Measurements from ENCODE around the gene SNAP23.

The SNAP23 gene

GRCh38 chr15:42504631-42505030 is 9.2 kb downstream of the SNAP23 start:
- DNase-seq (ENCODE audit: extremely low read depth, low read depth): no peak
- no peak for TF ChIP-seq CTCF (IDR thresholded peaks at IDR 0.05; ENCODE audit: low read depth, low read length, missing control alignments)
- H3K4me3 ChIP-seq (replicated peaks; ENCODE audit: low read depth, low read length): no peak overlapping the region

DNA sequence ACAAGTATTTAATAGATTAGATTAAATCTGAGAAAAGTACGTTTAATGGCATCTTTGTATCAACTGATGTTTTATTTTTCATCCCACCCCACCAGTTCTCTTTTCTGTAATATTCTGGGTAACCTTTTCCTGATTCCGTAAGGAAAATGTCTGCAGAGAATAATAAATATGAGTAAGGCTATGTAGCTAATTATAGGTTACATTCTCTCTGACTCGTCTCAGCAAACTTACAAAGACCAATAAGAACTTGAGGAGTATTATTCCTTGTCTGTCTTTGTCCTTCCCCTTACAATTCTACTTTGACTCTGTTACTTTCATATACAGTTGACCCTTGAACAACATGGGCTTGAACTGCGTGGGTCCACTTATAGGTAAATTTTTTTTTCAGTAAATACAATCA is 12.1 kb downstream of the SNAP23 start:
- no peak overlapping the region for H3K4me3 ChIP-seq (replicated peaks; ENCODE audit: low read depth, low read length)
- DNase-seq (ENCODE audit: extremely low read depth, low read depth): no peak
- no peak for TF ChIP-seq CTCF (IDR thresholded peaks at IDR 0.05; ENCODE audit: low read depth, low read length, missing control alignments)

GRCh38 chr15:42508263-42508690 is 12.8 kb downstream of the SNAP23 start:
- no peak for TF ChIP-seq CTCF (IDR thresholded peaks at IDR 0.05; ENCODE audit: low read depth, low read length, missing control alignments)
- H3K4me3 ChIP-seq (replicated peaks; ENCODE audit: low read depth, low read length): no peak overlapping the region
- DNase-seq (ENCODE audit: extremely low read depth, low read depth): no peak

DNA sequence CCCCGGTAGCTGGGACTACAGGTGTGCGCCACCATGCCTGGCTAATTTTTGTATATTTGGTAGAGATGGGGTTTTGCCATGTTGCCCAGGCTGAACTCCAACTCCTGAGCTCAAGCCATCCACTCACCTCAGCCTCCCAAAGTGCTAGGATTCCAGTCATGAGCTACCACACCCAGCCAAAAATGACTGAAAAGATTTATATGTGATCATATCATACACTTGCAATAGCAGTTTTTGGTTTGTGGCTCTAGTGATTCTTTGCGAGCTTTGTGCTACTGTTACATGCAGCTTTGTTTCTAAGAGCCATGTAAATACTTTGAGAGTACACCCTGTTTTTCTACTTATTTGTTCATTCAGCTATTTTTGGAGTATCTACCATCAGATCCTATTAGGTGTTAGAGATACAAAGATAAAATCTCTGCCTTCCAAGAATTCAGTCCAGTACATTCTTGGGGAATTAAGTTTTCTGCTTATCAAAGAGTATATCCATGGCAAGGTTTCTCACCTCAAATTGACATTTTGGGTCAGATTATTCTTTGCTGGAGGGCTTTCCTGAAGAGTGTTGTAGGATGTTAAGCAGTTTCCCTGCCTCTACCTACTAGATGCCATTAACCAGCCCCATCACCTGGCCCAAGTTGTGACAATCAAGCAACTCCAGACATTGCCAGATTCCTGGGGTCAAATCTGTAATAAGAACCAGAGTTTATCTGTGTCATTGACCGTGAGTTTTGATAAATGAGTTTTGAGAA is 15.0 kb downstream of the SNAP23 start:
- no peak overlapping the region for H3K4me3 ChIP-seq (replicated peaks; ENCODE audit: low read depth, low read length)
- no peak for DNase-seq (ENCODE audit: extremely low read depth, low read depth)
- no peak for TF ChIP-seq CTCF (IDR thresholded peaks at IDR 0.05; ENCODE audit: low read depth, low read length, missing control alignments)

DNA sequence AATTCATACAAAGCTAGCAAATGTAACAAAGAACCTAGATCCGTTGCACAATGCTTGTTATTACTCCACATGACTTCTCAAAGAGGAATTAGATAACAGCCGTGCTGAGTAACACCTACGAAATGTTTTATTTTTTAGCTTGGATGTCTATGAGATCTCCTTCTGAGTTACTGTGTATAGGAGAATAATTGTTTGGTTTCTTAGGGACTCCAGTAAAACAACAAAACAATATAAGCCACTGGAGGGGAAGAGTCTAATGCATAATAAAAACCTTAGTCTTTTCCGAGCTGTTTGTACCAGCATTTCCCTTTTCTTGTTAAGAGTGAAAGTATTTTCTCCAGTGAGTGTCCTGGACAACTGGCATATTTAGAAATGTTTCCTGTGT is 15.6 kb downstream of the SNAP23 start:
- no peak for TF ChIP-seq CTCF (IDR thresholded peaks at IDR 0.05; ENCODE audit: low read depth, low read length, missing control alignments)
- H3K4me3 ChIP-seq (replicated peaks; ENCODE audit: low read depth, low read length): no peak overlapping the region
- DNase-seq (ENCODE audit: extremely low read depth, low read depth): no peak

DNA sequence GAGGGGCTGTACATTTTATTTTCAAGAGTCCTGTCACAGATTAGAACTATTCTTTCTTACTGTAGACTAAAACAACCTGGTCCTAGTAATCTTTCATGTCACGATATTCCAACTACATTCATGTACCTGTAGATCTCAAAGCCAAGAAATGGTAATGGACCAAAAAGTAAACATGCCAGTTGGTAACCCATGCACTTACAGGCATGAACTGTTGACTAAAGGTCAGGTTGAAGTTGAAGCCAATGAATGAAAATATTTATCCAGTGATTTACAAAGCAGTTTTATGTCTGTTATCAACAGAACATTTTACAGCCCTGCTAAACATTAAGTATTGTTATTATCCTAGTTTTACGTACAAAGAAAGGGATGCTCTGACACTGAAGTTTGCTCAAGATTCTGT is 27.9 kb downstream of the SNAP23 start:
- no peak for DNase-seq (ENCODE audit: extremely low read depth, low read depth)

More for the DNA sequence above, 27.9 kb downstream of the SNAP23 start:
- TF ChIP-seq CTCF (IDR thresholded peaks at IDR 0.05; ENCODE audit: low read depth, low read length, missing control alignments): no peak
- H3K4me3 ChIP-seq (replicated peaks; ENCODE audit: low read depth, low read length): no peak overlapping the region

Data from HFF-Myc (cell line).